ENCODE data around the gene DEAF1. TPM values are rescaled to one million over a fixed set of nuclear protein-coding genes. Genes with fewer than 3 reads are reported as not detected.

DEAF1 gene
- total and polyA plus RNA-seq, 2 of the 13 experiments (the other 11 are each of a cell fraction or from before 2014, with no cell fraction given): 22.3 to 29.6 TPM

- TF ChIP-seq SUZ12 (IDR thresholded peaks at IDR 0.05; ENCODE audit: low read depth, low read length) (no peak), ZNF282 (IDR thresholded peaks at IDR 0.05; ENCODE audit: partially characterized antibody) (no peak), ZNF557 (CRISPR knock-in tag; IDR thresholded peaks at IDR 0.05) (no peak), TMF1 (CRISPR knock-in tag; IDR thresholded peaks at IDR 0.05; ENCODE audit: low read depth) (peak; percentile 64; the same call in 1 of the 2 replicates), POLR2G (IDR thresholded peaks at IDR 0.05; ENCODE audit: low read depth, low read length) (peak; percentile 55), ZNF12 (CRISPR knock-in tag; IDR thresholded peaks at IDR 0.05) (no peak), ZNF784 (CRISPR knock-in tag; IDR thresholded peaks at IDR 0.05; ENCODE audit: borderline replicate concordance) (no peak), ZNF773 (CRISPR knock-in tag; IDR thresholded peaks at IDR 0.05; ENCODE audit: borderline replicate concordance) (0 out of 2 replicates have a peak, but pooled peaks have one; percentile 24), KAT8 (CRISPR knock-in tag; IDR thresholded peaks at IDR 0.05) (peak; percentile 29; the same call in 1 of the 2 replicates), KAT2B (IDR thresholded peaks at IDR 0.05; ENCODE audit: borderline replicate concordance, low read depth, low read length) (no peak), POGK (CRISPR knock-in tag; conservative IDR thresholded peaks at IDR 0.05) (peak; percentile 89), RFXANK (CRISPR knock-in tag; IDR thresholded peaks at IDR 0.05) (no peak), MTA3 (CRISPR knock-in tag; IDR thresholded peaks at IDR 0.05) (no peak), BRF2 (CRISPR knock-in tag; IDR thresholded peaks at IDR 0.05) (0 out of 2 replicates have a peak, but pooled peaks have one; percentile 39), SKI (IDR thresholded peaks at IDR 0.05; ENCODE audit: partially characterized antibody) (no peak), ZNF354B (CRISPR knock-in tag; IDR thresholded peaks at IDR 0.05) (no peak), POLR2AphosphoS2 (IDR thresholded peaks at IDR 0.05; ENCODE audit: low read depth, low read length) (no peak), ZNF556 (CRISPR knock-in tag; IDR thresholded peaks at IDR 0.05; ENCODE audit: borderline replicate concordance) (0 out of 2 replicates have a peak, but pooled peaks have one; percentile 44), MED8 (CRISPR knock-in tag; IDR thresholded peaks at IDR 0.05; ENCODE audit: insufficient replicate concordance) (peak; percentile 54)
- TF ChIP-seq, protein P1, sequence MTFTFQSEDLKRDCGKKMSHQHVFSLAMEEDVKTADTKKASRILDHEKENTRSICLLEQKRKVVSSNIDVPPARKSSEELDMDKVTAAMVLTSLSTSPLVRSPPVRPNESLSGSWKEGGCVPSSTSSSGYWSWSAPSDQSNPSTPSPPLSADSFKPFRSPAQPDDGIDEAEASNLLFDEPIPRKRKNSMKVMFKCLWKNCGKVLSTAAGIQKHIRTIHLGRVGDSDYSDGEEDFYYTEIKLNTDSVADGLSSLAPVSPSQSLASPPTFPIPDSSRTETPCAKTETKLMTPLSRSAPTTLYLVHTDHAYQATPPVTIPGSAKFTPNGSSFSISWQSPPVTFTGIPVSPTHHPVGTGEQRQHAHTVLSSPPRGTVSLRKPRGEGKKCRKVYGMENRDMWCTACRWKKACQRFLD (CRISPR knock-in tag; IDR thresholded peaks at IDR 0.05; ENCODE audit: borderline replicate concordance): 0 out of 2 replicates have a peak, but pooled peaks have one; percentile 79
- TF ChIP-seq, protein P2, sequence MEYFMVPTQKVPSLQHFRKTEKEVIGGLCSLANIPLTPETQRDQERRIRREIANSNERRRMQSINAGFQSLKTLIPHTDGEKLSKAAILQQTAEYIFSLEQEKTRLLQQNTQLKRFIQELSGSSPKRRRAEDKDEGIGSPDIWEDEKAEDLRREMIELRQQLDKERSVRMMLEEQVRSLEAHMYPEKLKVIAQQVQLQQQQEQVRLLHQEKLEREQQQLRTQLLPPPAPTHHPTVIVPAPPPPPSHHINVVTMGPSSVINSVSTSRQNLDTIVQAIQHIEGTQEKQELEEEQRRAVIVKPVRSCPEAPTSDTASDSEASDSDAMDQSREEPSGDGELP (IDR thresholded peaks at IDR 0.05; ENCODE audit: borderline replicate concordance, low read depth): peak; percentile 10; the same call in 1 of the 2 replicates
Measured at GRCh38 chr11:695538-696248, 671 bp upstream of the DEAF1 start, which contains the start of gene TMEM80 (continued).
